ENCODE results near the gene CHGA.

- TF ChIP-seq CTCF (IDR thresholded peaks at IDR 0.05): no peak
- TF ChIP-seq POLR2A (IDR thresholded peaks at IDR 0.05): no peak
Measured at GRCh38 chr14:92945959-92946846, 23.3 kb downstream of the CHGA start.

Data from prostate gland (tissue), 2 donors.